ENCODE measurements around the gene CAPN12.
A peak's percentile ranks its signal among the peaks of the same experiment; 100 is the strongest.

Gene CAPN12

DNA sequence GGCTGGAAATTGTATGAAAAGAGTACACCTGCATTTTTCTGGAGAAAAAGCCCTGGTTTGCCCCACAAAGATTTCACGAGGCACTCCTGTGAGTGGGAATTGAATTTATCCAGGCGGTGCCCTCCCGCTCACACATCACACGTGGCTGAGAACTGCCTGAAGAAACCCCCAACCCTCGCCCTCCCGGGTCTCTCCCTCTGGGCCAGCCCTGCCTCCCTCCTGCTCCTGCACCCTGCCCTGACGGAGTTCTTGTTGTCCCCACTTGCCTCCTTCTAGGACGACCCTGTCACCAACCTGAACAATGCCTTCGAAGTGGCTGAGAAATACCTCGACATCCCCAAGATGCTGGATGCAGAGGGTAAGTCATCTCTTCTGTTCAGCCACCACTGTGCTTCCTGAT is 35.2 kb downstream of the CAPN12 start:
- no peak for DNase-seq

GRCh38 chr19:38708413-38709024 is 35.8 kb downstream of the CAPN12 start:
- DNase-seq, result no peak

DNA sequence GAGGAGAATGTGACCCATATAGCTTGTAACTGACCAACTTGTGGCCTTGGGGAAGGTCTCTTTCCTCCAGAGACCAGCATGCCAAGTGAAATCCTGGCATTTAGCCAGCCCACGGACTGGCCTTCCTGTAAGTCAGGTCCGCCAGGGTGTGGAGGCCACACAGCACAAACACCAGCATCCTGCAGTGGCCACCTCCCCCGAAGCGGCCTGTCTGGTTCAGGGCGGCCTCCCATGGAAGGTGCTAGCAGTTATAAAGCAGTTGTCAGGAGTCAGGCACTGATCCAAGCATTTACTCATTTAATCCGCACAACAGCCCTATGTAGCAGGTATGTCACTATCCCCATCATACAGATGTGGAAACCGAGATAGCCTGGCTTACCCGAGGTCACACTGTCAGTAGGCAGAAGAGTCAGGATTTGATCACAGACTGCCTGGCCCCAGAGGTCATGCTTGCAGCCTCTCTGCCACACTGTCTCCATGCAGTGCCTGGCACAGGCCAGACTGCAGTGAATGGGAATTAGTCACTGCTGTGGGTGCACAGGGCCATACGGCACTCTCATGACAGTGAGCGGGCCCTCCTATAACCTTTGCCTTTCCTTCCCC is 36.7 kb downstream of the CAPN12 start:
- DNase-seq, result no peak

GRCh38 chr19:38706792-38707511 is 37.3 kb downstream of the CAPN12 start:
- DNase-seq, result no peak

GRCh38 chr19:38705197-38706019 is 38.9 kb downstream of the CAPN12 start:
- DNase-seq, result no peak

DNA sequence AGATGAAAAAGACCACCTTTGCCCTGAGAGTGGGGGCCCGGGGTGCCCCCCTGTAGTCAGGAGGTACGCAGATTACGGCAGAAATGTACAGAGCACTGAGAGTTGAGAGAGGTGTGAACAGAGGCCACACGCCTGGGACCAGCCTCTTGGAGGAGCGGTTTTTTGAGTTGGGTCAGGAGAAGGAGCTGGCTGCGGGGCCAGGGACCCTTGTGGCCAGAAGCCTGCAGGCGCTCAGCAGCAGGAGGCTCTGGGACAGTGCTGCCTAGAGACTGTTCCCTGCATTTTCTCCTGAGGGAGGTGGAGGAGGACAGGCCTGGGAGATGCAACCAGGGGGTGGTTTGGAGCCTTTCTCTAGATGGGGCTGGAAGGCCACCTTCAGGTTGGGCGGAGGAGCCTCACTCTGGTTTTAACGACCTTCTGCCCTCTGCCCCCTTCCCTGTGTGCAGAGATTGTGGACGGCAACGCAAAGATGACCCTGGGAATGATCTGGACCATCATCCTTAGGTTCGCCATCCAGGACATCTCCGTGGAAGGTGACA is 39.7 kb downstream of the CAPN12 start:
- no peak for DNase-seq

GRCh38 chr19:38703509-38703908 is 40.8 kb downstream of the CAPN12 start:
- no peak for DNase-seq

DNA sequence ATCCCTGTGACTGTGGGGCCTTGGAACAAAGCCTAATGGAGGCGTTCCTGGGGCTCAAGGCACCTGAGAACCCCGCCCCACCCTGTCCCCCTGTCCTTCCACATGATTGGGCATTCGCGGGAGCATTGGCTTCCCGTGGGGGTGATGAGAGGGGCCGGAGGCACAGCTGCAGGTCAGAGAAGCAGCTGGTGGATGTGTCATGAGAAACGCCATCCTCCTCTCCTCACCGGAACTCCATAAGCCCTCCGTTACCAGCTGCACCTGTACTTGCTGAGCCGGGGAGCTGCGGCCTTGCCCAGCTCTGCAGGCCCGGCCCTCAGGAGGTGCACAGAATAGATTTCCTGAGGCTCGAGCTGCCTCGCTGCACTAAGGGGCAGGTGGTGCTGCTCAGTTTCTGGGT is 42.0 kb downstream of the CAPN12 start:
- DNase-seq, result no peak

- DNase-seq, result no peak
Measured at GRCh38 chr19:38701455-38702063, 42.7 kb downstream of the CAPN12 start.

DNA sequence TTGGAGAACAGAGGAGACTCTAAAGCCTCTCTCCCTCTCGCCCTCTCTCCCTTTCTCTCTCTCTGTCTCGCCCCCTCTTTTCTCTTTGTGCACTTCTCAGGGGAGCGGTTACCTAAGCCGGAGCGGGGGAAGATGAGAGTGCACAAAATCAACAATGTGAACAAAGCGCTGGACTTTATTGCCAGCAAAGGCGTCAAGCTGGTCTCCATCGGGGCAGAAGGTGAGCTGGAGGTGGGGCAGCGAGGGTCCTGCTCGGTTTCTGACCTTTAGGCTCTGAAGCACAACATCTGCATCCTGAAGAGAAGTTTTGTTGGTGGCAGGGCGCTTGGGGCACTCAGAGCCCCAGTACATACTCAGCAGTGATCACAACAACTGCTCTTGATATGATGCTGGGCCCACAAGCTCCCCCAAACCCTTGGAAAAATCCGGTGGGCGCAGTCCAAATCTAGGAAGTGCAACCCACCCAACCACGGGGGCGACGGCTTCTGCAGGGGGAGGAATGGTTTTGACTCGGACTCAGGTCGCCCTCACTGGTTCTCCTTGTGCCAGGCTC is 43.3 kb downstream of the CAPN12 start:
- DNase-seq, result no peak

DNA sequence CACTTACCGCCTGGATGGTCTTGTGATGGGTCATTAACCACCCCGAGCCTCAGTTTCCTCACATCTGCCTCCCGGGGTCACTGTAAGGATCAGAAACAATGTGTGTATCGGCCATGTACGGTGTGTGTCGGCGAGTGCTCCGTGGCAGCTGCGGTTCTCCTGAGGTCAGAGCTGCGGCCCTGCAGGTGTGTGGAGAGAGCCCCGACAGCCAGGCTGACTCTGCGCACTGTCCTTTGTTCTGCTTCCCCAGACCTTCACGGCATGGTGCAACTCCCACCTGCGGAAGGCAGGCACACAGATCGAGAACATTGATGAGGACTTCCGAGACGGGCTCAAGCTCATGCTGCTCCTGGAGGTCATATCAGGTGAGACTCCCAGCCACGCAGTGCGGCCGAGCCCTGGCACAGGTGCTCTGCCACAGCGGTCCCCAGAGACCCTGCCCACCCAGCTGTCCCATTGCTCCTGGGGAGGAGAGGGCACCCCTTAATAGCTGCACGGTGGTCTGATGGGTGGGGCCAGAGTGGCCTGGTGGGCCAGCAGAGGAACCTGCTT is 43.8 kb downstream of the CAPN12 start:
- DNase-seq, result no peak

DNA sequence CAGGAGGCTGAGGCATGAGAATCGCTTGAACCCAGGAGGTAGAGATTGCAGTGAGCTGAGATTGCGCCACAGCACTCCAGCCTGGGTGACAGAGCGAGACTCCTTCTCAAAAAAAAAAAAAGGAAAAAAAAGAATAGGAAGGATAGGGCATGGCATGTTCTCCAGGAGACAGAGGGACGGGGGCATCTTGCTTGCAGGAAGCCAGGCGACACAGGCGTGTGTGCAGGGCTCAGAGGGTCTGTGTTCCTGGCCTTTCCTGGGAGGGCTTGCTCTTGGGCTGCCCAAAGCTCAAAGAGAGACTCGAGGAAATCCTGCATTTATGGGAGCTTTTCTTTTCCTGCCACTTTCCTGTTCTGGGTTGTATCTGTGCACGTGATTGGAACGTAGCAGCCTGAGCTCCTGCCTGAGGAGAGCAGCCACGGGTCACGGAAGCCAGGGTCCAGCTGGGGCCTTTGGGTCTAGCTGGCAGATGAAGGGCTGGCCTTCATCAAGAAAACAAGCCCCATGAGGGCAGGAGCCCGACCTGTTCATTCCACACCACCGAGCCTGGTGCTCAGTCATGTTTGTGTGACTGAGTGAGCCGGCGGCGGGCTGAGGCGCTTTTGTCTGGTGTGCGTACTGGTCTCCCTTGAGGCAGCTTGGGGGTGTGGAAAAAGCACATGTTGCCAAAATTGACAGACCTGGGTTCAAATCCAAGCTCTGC is 44.5 kb downstream of the CAPN12 start:
- DNase-seq, result no peak

DNA sequence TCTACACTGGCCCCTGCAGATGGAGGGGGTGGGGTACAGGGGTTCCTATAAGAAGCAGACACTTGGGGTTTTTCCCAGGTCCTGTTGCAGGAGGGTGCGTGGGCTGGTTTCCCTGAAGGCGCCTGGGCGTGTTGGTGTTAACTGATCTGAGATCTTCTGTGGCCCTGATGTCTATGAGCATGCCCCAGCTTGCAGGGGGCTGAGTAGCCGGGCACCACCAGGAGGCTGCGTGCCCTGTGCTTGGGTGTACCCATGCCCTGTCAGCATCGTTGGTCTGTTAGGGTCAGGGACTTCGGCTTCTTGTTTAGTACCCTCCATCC is 45.3 kb downstream of the CAPN12 start:
- DNase-seq, result no peak

DNA sequence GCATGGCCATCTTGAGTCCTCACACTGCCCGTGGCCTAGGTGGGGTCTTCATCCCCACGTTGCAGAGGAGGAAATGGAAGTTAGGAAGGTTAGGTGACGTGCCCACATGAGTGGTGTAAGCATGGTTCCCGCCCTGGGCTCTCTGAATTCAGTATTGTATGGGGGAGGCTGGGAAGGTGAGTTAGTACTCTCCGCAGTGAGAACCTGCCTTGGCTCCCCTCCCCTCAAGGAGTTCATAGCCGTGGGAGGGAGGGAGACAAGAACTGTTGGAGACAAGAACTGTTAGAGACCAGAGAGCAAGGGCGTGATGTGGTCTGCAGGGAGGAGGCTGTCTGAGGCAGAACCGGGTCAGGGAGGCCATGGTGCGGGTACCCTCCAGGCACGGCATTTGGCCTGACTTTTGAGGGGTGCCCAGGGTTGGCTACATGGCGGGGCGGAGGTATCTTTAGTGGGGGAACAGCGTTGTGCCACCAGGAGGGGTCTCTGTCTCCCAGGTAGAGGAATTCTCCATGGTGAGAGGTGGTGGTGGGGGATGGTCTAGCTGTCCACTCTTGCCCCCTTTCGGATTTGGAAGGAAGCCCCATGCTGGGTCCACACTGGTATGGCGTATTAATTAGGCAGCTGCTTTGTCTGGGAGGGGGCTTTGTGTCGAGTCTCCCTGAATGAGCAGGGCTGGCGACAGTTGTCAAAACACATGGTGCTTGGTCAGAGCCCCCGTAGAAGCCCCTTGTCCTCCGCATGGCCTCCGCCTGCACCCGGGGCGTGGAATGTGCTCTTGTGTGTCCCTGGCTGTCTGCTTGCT is 45.8 kb downstream of the CAPN12 start:
- DNase-seq, result no peak

GRCh38 chr19:38697641-38698071 is 46.6 kb downstream of the CAPN12 start:
- no peak for DNase-seq

- no peak for DNase-seq
Measured at GRCh38 chr19:38697197-38697596, 47.1 kb downstream of the CAPN12 start.

- no peak for DNase-seq
Measured at GRCh38 chr19:38696729-38697055, 47.6 kb downstream of the CAPN12 start.

DNA sequence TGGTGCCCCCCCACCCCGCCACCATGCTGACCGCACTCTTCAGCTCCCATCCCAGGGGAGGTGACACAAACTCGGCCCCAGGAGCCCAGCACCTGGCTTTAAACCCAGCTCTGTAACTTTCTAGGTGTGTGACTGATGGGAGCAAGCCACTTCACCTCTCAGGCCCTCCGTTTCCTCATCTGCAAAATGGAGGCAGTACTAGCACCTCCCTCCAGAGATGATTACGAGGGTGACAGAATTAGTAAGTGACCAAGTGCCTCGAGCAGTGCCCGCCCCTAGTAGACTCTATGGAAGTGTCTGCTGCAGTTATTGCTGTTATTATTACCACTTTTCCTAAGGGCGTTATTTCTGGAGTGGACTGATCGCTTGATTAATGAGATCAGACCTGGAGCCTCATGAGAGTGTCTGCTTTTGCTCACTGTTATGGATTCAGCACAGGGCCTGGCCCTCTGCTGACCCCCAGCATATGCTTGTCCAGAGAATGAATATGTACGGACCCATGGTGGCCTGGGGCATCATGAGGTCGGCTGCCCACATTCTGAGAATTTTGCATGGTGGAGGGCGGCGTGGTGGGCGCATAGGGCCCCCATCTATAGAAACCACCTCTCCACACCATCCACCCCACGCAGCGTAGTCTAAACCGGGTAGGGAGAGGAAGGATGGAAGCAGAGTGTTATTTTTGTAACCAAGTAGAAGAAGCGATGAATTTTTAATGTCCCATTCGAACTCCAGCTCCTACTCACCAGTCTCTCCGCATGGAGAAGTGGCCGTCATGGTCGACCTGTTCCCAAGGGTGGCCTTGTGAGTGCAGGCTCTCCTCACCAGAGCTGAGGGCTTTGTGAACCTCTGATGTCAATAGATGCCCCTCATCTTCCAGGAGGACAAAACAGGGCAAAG is 48.2 kb downstream of the CAPN12 start:
- DNase-seq, result no peak

DNA sequence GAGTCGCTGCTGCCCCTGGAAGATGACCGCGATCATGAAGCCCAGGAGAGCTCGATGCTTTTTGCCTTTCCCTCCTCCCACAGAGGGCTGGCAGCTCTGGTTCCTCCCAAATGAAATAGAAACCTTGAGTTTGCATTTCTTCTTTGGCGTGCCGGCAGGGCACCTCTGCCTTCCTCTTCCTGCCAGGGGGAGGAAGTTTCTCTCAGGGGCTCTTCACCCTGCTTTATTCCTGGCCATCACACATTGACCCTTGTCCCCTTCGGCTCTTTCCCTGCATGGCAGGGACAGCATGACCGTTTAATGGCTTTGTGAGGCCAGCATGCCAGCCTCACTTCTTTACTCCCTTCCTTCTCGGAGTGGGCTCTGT is 49.0 kb downstream of the CAPN12 start:
- DNase-seq, result peak in 1 of 2 donors; percentile 20
